PFSK-1 (cell line): ENCODE measurements around the gene CDC42BPB.

Experiments used
- FOXP2 ChIP-seq: optimal IDR thresholded peaks from 2 replicates; pipeline ENCODE3; 2011; ENCODE audit warnings: borderline replicate concordance, control low read depth, inconsistent platforms; ENCODE audit not compliant: insufficient read depth; ENCODE audit errors: extremely low read length, extremely low read depth
- POLR2AphosphoS5 ChIP-seq: IDR thresholded peaks from 2 replicates; pipeline ENCODE4 v1.6.1; 2012; ENCODE audit warnings: low read depth, mild to moderate bottlenecking, control low read depth, low read length, moderate library complexity
- SIN3A ChIP-seq: IDR thresholded peaks from 2 replicates; pipeline ENCODE4 v1.6.1; 2012; ENCODE audit warnings: mild to moderate bottlenecking, low read length, moderate library complexity, borderline replicate concordance; ENCODE audit not compliant: insufficient read depth
- TAF1 ChIP-seq: IDR thresholded peaks from 2 replicates; pipeline ENCODE4 v1.6.1; 2012; ENCODE audit warnings: low read length, control low read depth, borderline replicate concordance; ENCODE audit not compliant: insufficient read depth
- TF ChIP-seq, protein P1 (sequence below), 2 experiments: IDR thresholded peaks; 2 replicates each; pipeline versions ENCODE4 v1.6.1 to v1.8.0; 2011 to 2012; ENCODE audit warnings: low read depth in 2 of 2, low read length in 2 of 2, control low read depth in 1 of 2, inconsistent platforms in 1 of 2, mild to moderate bottlenecking in 1 of 2, moderate library complexity in 1 of 2; ENCODE audit not compliant: insufficient read depth in 1 of 2

Gene CDC42BPB

DNA sequence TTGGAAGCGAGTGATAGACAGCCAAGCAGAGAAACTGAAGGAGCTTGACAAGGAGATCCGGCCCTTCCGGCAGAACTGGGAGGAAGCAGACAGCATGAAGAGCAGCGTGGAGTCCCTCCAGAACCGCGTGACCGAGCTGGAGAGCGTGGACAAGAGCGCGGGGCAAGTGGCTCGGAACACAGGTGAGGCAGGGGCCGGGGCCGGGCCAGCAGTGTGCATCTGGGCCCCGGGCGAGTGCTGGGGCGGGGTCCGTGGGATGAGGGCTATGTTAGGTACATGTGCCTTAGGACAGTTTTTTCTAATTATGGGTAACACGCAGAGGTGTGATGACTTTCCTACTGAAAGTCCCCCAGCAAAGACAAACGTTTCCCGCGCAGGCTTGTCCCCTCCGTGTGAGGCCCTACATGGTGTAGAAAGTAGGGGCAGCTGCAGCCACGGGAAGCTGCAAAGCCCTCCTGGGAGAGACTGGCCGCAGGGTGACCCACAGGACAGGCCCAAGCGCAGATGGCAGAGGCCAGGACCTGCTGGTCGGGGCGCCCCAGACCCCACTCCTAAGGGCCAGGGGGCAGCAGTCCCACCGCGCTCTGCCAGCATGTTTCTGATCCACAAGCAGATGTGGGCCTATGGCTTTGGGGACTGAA, 154.0 kb downstream of the CDC42BPB start:
- TF ChIP-seq SIN3A, result no peak
- TF ChIP-seq, protein P1, sequence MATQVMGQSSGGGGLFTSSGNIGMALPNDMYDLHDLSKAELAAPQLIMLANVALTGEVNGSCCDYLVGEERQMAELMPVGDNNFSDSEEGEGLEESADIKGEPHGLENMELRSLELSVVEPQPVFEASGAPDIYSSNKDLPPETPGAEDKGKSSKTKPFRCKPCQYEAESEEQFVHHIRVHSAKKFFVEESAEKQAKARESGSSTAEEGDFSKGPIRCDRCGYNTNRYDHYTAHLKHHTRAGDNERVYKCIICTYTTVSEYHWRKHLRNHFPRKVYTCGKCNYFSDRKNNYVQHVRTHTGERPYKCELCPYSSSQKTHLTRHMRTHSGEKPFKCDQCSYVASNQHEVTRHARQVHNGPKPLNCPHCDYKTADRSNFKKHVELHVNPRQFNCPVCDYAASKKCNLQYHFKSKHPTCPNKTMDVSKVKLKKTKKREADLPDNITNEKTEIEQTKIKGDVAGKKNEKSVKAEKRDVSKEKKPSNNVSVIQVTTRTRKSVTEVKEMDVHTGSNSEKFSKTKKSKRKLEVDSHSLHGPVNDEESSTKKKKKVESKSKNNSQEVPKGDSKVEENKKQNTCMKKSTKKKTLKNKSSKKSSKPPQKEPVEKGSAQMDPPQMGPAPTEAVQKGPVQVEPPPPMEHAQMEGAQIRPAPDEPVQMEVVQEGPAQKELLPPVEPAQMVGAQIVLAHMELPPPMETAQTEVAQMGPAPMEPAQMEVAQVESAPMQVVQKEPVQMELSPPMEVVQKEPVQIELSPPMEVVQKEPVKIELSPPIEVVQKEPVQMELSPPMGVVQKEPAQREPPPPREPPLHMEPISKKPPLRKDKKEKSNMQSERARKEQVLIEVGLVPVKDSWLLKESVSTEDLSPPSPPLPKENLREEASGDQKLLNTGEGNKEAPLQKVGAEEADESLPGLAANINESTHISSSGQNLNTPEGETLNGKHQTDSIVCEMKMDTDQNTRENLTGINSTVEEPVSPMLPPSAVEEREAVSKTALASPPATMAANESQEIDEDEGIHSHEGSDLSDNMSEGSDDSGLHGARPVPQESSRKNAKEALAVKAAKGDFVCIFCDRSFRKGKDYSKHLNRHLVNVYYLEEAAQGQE (IDR thresholded peaks at IDR 0.05; ENCODE audit: insufficient read depth in 1 of 2, low read depth in 2 of 2, low read length in 2 of 2), result no peak

DNA sequence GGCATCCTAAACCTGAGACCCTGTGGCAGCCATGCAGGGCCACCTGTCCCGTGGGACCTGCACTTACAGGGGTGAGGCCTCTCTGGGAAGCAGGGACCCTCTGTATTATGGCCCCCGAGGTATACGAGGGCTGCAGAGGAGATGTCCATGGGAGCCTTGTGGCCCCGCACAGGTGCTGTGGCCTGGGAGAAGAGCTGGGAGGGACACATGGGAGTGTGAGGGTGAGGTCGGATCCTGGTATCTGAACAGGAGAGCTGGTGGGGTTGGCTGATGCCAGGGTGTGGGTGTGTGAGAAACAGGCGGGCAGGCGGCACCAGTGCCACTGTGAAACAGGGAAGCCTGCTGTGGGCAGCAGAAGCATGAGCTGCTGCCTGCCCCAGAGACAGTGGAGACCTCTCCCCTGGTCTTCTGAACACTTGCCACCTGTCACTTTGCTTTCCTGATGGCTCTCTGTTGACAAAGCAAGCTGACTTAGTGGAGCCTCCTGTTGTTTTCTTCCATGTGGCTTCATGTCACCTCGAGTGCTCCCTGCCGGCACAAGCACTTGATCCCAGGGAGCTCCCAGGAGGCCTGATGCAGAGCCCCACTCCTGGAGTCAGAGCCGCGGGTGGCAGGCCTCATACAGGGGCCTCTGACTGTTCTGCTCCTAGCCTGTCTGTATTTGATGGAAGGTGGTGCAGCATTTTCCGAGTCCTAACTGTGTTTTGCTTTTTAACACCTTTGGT, 154.7 kb downstream of the CDC42BPB start:
- no peak for TF ChIP-seq FOXP2
- no peak for TF ChIP-seq TAF1
- TF ChIP-seq, protein P1 (IDR thresholded peaks at IDR 0.05; ENCODE audit: insufficient read depth in 1 of 2, low read depth in 2 of 2, low read length in 2 of 2), result no peak
- no peak for TF ChIP-seq SIN3A
- no peak for TF ChIP-seq POLR2AphosphoS5

DNA sequence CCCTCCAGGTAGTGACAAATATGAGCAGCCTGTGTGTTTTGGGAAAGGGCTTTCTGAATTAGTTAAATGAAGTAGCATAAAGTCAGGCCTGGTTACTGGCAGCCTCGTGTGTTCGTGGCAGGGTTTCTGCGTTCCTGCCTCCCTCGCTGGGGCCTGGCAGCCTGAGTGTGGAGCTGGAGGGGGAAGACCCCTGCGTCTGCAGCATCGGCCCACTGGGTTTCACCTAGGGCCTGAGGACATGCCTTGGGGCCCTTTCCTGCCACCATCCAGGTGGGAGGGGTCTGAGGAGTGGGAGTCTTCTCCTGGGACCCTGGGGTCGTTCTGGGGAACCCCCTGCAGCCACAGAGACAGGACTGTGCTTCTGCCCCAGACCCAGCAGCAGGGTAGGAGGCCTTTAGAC, 155.3 kb downstream of the CDC42BPB start:
- TF ChIP-seq POLR2AphosphoS5 (no peak), TAF1 (no peak), SIN3A (no peak), FOXP2 (no peak)
- TF ChIP-seq, protein P1 (IDR thresholded peaks at IDR 0.05; ENCODE audit: insufficient read depth in 1 of 2, low read depth in 2 of 2, low read length in 2 of 2), result no peak

DNA sequence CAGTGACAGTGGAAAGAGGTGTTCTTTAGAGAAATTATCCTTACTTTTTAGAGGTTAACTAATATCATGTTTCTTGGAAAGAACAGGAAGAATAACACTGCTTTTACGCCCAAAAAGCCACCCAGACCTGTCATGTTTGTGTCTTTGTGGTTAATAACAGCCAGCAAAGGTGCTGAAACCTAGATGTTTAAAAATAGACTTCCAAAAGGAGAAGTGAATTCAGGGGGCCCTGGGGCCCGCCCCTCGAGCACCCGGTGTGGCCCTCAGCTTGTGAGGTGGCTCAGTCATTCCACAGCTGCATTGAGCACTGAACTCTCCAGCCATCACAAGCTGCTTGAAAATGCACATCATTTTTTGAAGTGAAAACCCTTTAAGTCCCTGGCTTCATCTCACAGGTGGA, 155.7 kb downstream of the CDC42BPB start:
- TF ChIP-seq POLR2AphosphoS5, result no peak
- TF ChIP-seq SIN3A, result no peak
- TF ChIP-seq, protein P1 (IDR thresholded peaks at IDR 0.05; ENCODE audit: insufficient read depth in 1 of 2, low read depth in 2 of 2, low read length in 2 of 2), result no peak
- no peak for TF ChIP-seq FOXP2
- no peak for TF ChIP-seq TAF1
